RPMI7951 (cell line): ENCODE results near the gene MTRR. TPM values are rescaled to one million over a fixed set of nuclear protein-coding genes. Genes with fewer than 3 reads are reported as not detected.
A peak's percentile ranks its signal among the peaks of the same experiment; 100 is the strongest.

Experiments
- DNase-seq: peaks from one replicate; pipeline ENCODE4 v3.0.0-alpha.2; 2012; ENCODE audit warnings: low read depth
- total RNA-seq: library from RNA; depleted of rRNA; stranded (reverse); fragments of >200 nt; shearing (Covaris generic); gene quantifications from 2 replicates; pipeline ENCODE4 v1.2.3, GENCODE V29; 2014

The MTRR gene
- total RNA-seq, 1 experiment from 2014 or later, result 22.3 TPM

DNA sequence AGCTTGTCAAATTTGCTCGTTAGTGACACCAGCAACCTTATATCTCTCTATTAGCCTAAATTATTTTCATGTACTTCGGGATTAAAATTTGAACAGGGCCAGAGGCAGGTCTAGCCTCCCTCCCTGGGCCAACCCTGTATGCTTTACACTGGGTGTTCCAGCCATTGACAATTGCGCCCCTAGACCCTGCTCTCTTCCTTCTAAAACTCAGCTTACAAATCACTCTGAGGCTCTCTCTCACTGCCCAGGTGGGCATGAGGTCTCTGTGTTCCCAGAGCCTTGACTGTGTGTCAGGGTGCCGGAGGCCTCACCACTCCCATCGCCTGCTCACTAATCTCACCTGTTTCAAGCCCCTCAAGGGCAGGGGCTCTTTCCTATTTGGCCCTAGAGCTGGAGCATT is 11.6 kb upstream of the MTRR start:
- DNase-seq, result no peak

- no peak for DNase-seq
These were observed 10.9 kb upstream of the MTRR start for GRCh38 chr5:7857926-7858632.

DNA sequence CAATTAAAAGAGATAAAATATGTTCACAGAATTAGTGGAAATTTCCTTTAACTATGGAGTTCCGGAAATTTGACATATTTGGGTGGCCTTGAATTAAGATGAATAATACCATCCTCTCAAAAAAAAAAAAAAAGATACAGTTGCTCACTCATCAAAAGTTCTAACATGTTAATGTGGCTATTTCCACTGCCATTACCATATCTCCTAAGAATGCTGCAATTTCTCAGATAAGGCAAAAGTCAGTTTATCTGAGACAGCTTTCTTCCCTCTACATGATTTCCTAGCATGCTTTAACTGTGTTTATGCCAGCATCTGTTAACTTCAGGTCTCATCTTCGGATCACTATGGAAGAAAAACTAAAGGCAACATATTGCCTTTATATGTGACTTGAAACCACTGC is 2.8 kb upstream of the MTRR start:
- no peak for DNase-seq

- DNase-seq, result no peak
These were observed 1.7 kb upstream of the MTRR start for GRCh38 chr5:7867260-7867659.

- no peak for DNase-seq
These were observed 548 bp upstream of the MTRR start for GRCh38 chr5:7868427-7868772.

DNA sequence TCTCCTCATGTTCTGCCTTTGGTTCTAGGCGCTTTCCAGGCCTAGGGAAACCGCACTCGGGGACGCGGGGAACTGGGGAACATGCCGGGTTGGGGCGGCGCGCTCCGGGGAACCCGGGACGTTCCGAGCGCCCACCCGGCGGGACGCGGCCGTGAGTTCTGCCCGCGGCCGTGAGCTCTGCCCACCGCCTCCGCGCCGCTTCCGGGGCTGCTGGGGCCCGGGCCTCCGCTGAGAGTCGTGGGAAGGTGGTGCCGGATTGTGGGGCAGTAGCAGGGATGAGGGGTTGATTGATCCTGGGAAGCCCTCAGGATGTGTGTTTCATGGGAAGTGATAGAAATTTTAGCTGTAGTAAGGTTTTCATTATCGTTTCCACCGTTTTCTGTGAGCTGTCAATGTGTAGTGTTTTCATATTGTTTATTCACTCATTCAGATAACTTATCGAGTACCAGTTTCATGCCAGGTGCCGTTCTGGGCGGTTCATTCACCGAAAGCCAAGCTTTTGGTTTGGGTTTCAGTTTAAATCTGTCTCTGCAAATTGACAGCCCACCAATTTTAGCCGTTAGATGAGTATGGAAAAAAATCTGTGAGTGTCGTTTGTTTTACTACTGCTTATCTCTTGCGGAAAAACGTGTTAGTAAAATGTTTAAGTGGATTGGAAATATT is 657 bp downstream of the MTRR start:
- DNase-seq, result peak; percentile 11

DNA sequence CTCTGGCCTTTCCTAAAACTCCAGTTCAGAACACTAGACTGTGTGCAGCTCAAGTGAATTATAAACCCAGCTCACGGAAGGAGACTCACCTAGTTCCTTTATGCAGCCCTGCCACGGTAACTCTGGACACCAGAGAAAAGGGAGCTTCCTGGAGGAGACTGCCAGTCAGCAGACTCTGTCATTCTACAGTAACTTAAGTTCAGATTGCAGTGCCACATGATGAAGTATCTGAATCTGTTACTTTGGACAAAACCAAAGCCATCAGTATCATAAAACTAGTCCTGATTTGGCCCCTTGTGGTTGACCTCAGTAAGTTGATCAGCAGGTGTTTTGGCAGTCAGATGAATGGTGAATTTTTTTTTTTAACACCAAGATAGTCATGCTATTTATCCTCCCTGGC is 2.7 kb downstream of the MTRR start:
- DNase-seq, result no peak

DNA sequence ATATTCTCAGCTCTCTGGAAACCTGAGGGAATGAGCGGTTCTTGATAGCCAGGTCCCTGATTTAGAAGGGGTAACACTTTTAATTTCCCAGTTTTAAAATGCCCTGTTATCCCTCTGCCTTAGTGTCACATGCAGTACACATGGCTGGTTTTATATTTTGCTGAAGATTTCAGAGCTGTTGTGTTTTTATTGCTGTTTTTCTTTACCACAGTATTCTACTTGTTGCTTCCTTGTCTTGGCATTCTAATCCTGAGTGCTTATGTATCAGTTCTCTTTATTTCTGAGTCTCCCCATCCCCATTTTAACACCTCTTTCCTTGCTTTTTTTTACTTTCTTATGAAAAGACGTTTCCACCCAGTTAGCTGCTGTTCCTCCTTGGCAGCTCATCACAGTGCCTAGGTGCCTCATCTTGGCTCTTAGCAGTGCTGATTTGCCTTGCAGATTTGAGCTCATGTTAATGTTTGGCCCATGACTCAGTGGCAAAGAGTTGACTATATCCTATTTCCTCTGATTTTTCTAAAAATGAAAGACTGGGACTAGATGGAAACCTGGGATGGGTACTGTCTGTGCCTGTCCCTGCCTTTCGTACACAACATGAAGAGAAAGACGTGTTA is 3.7 kb downstream of the MTRR start:
- no peak for DNase-seq

- DNase-seq, result no peak
These were observed 4.3 kb downstream of the MTRR start for GRCh38 chr5:7873216-7873615.

DNA sequence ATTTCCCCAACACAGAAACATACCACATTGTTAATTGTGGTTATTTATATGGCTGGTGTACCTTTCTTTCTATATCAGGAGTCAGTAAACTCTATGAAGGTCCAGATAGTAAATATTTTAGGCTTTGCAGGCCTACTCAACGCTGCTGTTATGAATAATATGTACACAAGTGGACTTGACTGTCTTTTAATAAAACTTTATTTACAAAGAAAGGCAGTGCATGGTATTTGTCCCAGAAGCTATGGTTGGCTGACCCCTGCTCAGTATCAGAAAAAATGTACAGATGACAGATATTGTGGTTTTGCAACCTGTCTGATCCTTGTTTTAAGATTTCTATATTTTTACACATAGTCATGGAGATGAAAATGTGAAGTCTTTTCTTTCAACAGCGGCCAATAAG is 5.7 kb downstream of the MTRR start:
- DNase-seq, result no peak

GRCh38 chr5:7875151-7875550 is 6.2 kb downstream of the MTRR start:
- no peak for DNase-seq

- DNase-seq, result peak; percentile 58
These were observed 7.9 kb downstream of the MTRR start for GRCh38 chr5:7876867-7877266.

DNA sequence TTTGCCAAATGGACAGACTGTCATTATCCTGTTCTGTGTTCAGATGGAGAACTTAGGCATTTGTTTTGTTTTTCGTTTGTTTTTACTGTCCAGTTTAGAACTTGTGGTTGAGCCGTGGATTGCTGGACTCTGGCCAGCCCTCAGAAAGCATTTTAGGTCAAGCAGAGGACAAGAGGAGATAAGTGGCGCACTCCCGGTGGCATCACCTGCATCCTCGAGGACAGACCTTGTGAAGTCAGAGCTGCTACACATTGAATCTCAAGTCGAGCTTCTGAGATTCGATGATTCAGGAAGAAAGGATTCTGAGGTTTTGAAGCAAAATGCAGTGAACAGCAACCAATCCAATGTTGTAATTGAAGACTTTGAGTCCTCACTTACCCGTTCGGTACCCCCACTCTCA is 8.9 kb downstream of the MTRR start:
- DNase-seq, result peak; percentile 6

DNA sequence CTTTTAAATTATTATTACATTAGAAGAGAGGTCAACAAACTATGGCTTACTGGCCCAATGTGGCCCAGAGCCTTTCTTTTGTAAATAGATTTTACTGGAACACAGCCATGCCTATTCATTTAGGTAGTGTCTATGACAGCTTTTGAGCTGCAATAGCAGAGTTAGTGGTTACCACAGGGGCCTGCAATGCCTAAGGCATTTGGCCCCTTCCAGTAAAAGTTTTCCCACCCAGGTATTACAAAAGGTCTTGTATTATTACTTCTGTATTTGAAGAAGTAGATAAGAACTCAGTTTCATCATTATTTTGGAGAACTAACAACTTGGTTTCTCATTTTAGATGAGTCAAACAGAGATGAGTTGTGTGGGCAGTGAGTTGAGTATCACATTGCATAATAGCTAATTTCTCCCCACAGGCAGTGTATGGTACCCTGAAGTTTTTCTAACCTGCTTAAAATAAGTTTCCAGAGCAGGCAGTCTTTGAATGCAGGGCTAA is 9.5 kb downstream of the MTRR start:
- peak; percentile 14 for DNase-seq

DNA sequence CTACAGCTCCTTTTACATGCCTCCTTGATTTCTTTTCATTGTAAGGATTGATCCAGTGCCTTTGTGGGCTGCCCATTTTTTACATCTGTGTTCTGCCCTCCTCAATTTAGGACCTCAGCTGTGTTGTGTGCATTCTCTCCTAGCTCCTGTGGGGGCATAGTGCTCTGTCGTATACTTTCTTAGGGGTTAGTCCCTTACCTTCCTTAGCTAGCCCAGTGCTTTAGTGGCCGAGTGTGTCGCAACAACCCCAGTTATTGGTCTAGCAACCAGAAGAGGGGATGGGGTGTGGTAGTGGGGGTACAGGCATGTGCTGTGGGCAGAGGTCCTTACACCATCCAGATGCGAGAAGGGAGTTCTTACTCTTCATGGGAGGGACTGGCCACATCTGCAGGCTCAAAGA is 12.1 kb downstream of the MTRR start:
- no peak for DNase-seq

GRCh38 chr5:7881816-7882215 is 12.9 kb downstream of the MTRR start:
- DNase-seq, result no peak

DNA sequence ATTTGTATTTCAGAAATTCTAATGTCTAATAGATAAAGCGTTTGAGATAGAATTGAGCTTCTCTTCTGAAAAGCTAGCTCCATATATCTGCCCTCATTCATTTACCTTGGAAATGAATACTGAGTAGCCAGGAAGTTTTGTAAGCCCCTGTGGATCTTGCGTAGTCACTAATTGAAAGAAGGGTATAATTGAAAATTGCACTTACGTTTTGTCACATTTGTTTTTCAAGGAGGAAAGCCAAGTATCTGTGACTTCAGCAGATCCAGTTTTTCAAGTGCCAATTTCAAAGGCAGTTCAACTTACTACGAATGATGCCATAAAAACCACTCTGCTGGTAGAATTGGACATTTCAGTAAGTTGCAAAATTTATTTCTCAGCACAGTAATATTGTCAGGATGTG is 14.0 kb downstream of the MTRR start:
- DNase-seq, result no peak

GRCh38 chr5:7884491-7885267 is 15.7 kb downstream of the MTRR start:
- no peak for DNase-seq

- peak; percentile 49 for DNase-seq
These were observed 18.0 kb downstream of the MTRR start for GRCh38 chr5:7886849-7887475.

DNA sequence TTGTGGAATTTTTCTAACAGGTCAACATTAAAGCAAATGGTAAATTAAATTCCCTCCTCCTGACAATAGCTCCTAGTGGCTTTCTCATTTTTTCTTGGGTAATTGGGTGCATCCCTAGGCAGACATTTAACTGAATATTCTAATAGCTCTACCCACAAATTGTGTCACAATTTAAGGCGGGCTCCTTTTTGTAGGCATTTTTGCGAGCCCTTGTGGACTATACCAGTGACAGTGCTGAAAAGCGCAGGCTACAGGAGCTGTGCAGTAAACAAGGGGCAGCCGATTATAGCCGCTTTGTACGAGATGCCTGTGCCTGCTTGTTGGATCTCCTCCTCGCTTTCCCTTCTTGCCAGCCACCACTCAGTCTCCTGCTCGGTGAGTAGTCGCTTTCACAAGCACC is 20.0 kb downstream of the MTRR start:
- no peak for DNase-seq

GRCh38 chr5:7894439-7894838 is 25.5 kb downstream of the MTRR start:
- no peak for DNase-seq

DNA sequence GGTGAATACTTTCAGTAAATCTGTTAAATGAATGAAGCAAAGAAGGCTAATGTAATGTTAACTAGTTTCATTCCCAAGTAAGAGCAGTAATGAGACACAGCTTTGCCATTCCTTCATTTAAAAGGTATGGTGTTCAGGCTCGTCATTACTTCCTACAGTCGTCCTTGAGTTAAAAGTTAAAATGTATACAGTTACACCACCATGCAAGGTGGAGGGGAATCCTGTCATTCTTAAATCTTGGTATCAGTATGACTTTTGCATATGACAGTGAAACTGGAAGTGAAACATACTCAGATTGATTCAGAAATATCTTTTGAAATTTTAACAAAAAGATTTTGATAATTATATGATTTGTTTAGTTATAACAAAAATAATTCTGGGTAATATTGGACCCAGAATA is 25.9 kb downstream of the MTRR start:
- DNase-seq, result no peak
